ENCODE measurements around the gene MAD1L1. TPM values are rescaled to one million over a fixed set of nuclear protein-coding genes. Genes with fewer than 3 reads are reported as not detected.
A peak's percentile ranks its signal among the peaks of the same experiment; 100 is the strongest.

MAD1L1 gene
- total RNA-seq, 2 donors from 2014 or later = 46.7 to 66.0 TPM

GRCh38 chr7:1952169-1952760 is 280.5 kb downstream of the MAD1L1 start:
- peak overlapping the region; percentile 21 for H3K27ac Mint-ChIP-seq
- no peak for ATAC-seq (replicated peaks)
- H3K27me3 Mint-ChIP-seq = no peaks in the 10 kb centered on the region
- H3K9me3 Mint-ChIP-seq = no peaks in the 10 kb centered on the region
- no peaks in the 10 kb centered on the region for H3K4me1 Mint-ChIP-seq
- H3K36me3 Mint-ChIP-seq (ENCODE audit: low read depth) = no peaks in the 10 kb centered on the region
- no peak overlapping the region for H3K4me3 Mint-ChIP-seq

- no peak overlapping the region for H3K4me3 Mint-ChIP-seq
- H3K9me3 Mint-ChIP-seq = no peaks in the 10 kb centered on the region
- H3K36me3 Mint-ChIP-seq (ENCODE audit: low read depth) = no peaks in the 10 kb centered on the region
- peak overlapping the region; percentile 21 for H3K27ac Mint-ChIP-seq
- ATAC-seq (replicated peaks) = no peak
- H3K27me3 Mint-ChIP-seq = no peaks in the 10 kb centered on the region
- H3K4me1 Mint-ChIP-seq = no peaks in the 10 kb centered on the region
These were observed 281.1 kb downstream of the MAD1L1 start for GRCh38 chr7:1951600-1951999.

- Mint-ChIP-seq H3K9me3 (no peaks in the 10 kb centered on the region), H3K36me3 (ENCODE audit: low read depth) (no peaks in the 10 kb centered on the region), H3K4me1 (no peaks in the 10 kb centered on the region), H3K27me3 (no peaks in the 10 kb centered on the region), H3K4me3 (no peak overlapping the region), H3K27ac (peak overlapping the region; percentile 21)
- peak; percentile 78 for ATAC-seq (replicated peaks)
These were observed 281.6 kb downstream of the MAD1L1 start for GRCh38 chr7:1951159-1951536.

- Mint-ChIP-seq H3K27ac (no peak overlapping the region), H3K36me3 (ENCODE audit: low read depth) (no peaks in the 10 kb centered on the region), H3K4me1 (no peaks in the 10 kb centered on the region), H3K4me3 (no peak overlapping the region), H3K9me3 (no peaks in the 10 kb centered on the region), H3K27me3 (no peaks in the 10 kb centered on the region)
- ATAC-seq (replicated peaks) = no peak
These were observed 282.1 kb downstream of the MAD1L1 start for GRCh38 chr7:1950452-1951158.

- Mint-ChIP-seq H3K9me3 (no peaks in the 10 kb centered on the region), H3K4me1 (no peaks in the 10 kb centered on the region), H3K36me3 (ENCODE audit: low read depth) (no peaks in the 10 kb centered on the region), H3K27ac (no peak overlapping the region), H3K27me3 (no peaks in the 10 kb centered on the region), H3K4me3 (no peak overlapping the region)
- ATAC-seq (replicated peaks) = no peak
These were observed 282.7 kb downstream of the MAD1L1 start for GRCh38 chr7:1950066-1950451.

GRCh38 chr7:1949681-1950055 is 283.1 kb downstream of the MAD1L1 start:
- Mint-ChIP-seq H3K9me3 (no peaks in the 10 kb centered on the region), H3K27ac (no peak overlapping the region), H3K4me1 (no peaks in the 10 kb centered on the region), H3K27me3 (no peaks in the 10 kb centered on the region), H3K4me3 (no peak overlapping the region), H3K36me3 (ENCODE audit: low read depth) (no peaks in the 10 kb centered on the region)
- ATAC-seq (replicated peaks) = no peak

- no peak overlapping the region for H3K4me3 Mint-ChIP-seq
- H3K27ac Mint-ChIP-seq = no peak overlapping the region
- no peaks in the 10 kb centered on the region for H3K27me3 Mint-ChIP-seq
- H3K9me3 Mint-ChIP-seq = no peaks in the 10 kb centered on the region
- H3K36me3 Mint-ChIP-seq (ENCODE audit: low read depth) = no peaks in the 10 kb centered on the region
- peaks cover 3% of the 10 kb centered on the region for H3K4me1 Mint-ChIP-seq
- no peak for ATAC-seq (replicated peaks)
These were observed 283.7 kb downstream of the MAD1L1 start for GRCh38 chr7:1948887-1949680.

- H3K9me3 Mint-ChIP-seq = no peaks in the 10 kb centered on the region
- H3K4me1 Mint-ChIP-seq = peaks cover 10% of the 10 kb centered on the region
- no peak overlapping the region for H3K4me3 Mint-ChIP-seq
- no peaks in the 10 kb centered on the region for H3K36me3 Mint-ChIP-seq (ENCODE audit: low read depth)
- ATAC-seq (replicated peaks) = no peak
- H3K27me3 Mint-ChIP-seq = no peaks in the 10 kb centered on the region
- no peak overlapping the region for H3K27ac Mint-ChIP-seq
These were observed 284.4 kb downstream of the MAD1L1 start for GRCh38 chr7:1948301-1948796.

GRCh38 chr7:1947586-1948217 is 285.0 kb downstream of the MAD1L1 start:
- Mint-ChIP-seq H3K36me3 (ENCODE audit: low read depth) (no peaks in the 10 kb centered on the region), H3K27me3 (no peaks in the 10 kb centered on the region), H3K4me3 (no peak overlapping the region), H3K27ac (no peak overlapping the region), H3K4me1 (peaks cover 17% of the 10 kb centered on the region), H3K9me3 (no peaks in the 10 kb centered on the region)
- ATAC-seq (replicated peaks) = no peak

GRCh38 chr7:1946773-1947450 is 285.8 kb downstream of the MAD1L1 start:
- Mint-ChIP-seq H3K36me3 (ENCODE audit: low read depth) (no peaks in the 10 kb centered on the region), H3K27me3 (no peaks in the 10 kb centered on the region), H3K9me3 (no peaks in the 10 kb centered on the region), H3K27ac (no peak overlapping the region), H3K4me1 (peaks cover 21% of the 10 kb centered on the region), H3K4me3 (no peak overlapping the region)
- ATAC-seq (replicated peaks) = no peak

- no peak for ATAC-seq (replicated peaks)
- no peaks in the 10 kb centered on the region for H3K9me3 Mint-ChIP-seq
- no peak overlapping the region for H3K27ac Mint-ChIP-seq
- H3K4me3 Mint-ChIP-seq = no peak overlapping the region
- H3K27me3 Mint-ChIP-seq = no peaks in the 10 kb centered on the region
- peaks cover 22% of the 10 kb centered on the region for H3K4me1 Mint-ChIP-seq
- H3K36me3 Mint-ChIP-seq (ENCODE audit: low read depth) = no peaks in the 10 kb centered on the region
These were observed 286.5 kb downstream of the MAD1L1 start for GRCh38 chr7:1946025-1946772.

- H3K4me1 Mint-ChIP-seq = peaks cover 22% of the 10 kb centered on the region
- H3K36me3 Mint-ChIP-seq (ENCODE audit: low read depth) = no peaks in the 10 kb centered on the region
- no peak overlapping the region for H3K4me3 Mint-ChIP-seq
- no peak overlapping the region for H3K27ac Mint-ChIP-seq
- no peaks in the 10 kb centered on the region for H3K9me3 Mint-ChIP-seq
- no peak for ATAC-seq (replicated peaks)
- no peaks in the 10 kb centered on the region for H3K27me3 Mint-ChIP-seq
These were observed 287.2 kb downstream of the MAD1L1 start for GRCh38 chr7:1945558-1945957.

GRCh38 chr7:1944619-1945210 is 288.0 kb downstream of the MAD1L1 start:
- Mint-ChIP-seq H3K36me3 (ENCODE audit: low read depth) (no peaks in the 10 kb centered on the region), H3K27me3 (no peaks in the 10 kb centered on the region), H3K9me3 (no peaks in the 10 kb centered on the region), H3K4me1 (peaks cover 22% of the 10 kb centered on the region), H3K4me3 (no peak overlapping the region), H3K27ac (no peak overlapping the region)
- no peak for ATAC-seq (replicated peaks)

All from activated T-helper 17 cell treated with anti-CD3 and anti-CD28 coated beads, Interleukin-2, amount 50 U/mL, for 72 hours (primary cell).